GM18505 (cell line): ENCODE measurements around the gene BPI.

ENCODE experiments used
- ATAC-seq: cut with Tn5 transposase; IDR thresholded peaks from one replicate; pipeline ENCODE4 v1.9.1; 2021; ENCODE audit not compliant: unreplicated experiment
- POLR2A ChIP-seq: IDR thresholded peaks from 4 replicates; pipeline ENCODE4 v1.6.1; 2011; ENCODE audit warnings: borderline replicate concordance; ENCODE audit not compliant: insufficient read depth, insufficient read length; ENCODE audit errors: extremely low read depth

BPI gene

GRCh38 chr20:38286586-38287531 lies 17.1 kb upstream of the BPI start:
- no peak for ATAC-seq
- TF ChIP-seq POLR2A: no peak

- no peak for ATAC-seq
- TF ChIP-seq POLR2A: no peak
Measured at GRCh38 chr20:38290829-38291814, 12.8 kb upstream of the BPI start.

- ATAC-seq: no peak
Measured at GRCh38 chr20:38291966-38292365, 12.0 kb upstream of the BPI start.

GRCh38 chr20:38293491-38294065 lies 10.4 kb upstream of the BPI start:
- TF ChIP-seq POLR2A: no peak
- ATAC-seq: no peak

More at GRCh38 chr20:38291966-38292365, 12.0 kb upstream of the BPI start:
- TF ChIP-seq POLR2A: no peak

GRCh38 chr20:38294076-38294591 lies 9.8 kb upstream of the BPI start:
- no peak for ATAC-seq
- no peak for TF ChIP-seq POLR2A

- ATAC-seq: no peak
- TF ChIP-seq POLR2A: no peak
Measured at GRCh38 chr20:38295811-38296210, 8.1 kb upstream of the BPI start.

GRCh38 chr20:38296433-38296832 lies 7.5 kb upstream of the BPI start:
- no peak for ATAC-seq
- TF ChIP-seq POLR2A: no peak

GRCh38 chr20:38297916-38298674 lies 5.9 kb upstream of the BPI start:
- TF ChIP-seq POLR2A: no peak
- ATAC-seq: no peak

- TF ChIP-seq POLR2A: no peak
- no peak for ATAC-seq
Measured at GRCh38 chr20:38298768-38299288, 5.1 kb upstream of the BPI start.

GRCh38 chr20:38299963-38300362 lies 4.0 kb upstream of the BPI start:
- TF ChIP-seq POLR2A: no peak
- ATAC-seq: no peak

GRCh38 chr20:38300438-38300837 lies 3.5 kb upstream of the BPI start:
- no peak for ATAC-seq

GRCh38 chr20:38301309-38301708 lies 2.6 kb upstream of the BPI start:
- no peak for TF ChIP-seq POLR2A
- no peak for ATAC-seq

More at GRCh38 chr20:38300438-38300837, 3.5 kb upstream of the BPI start:
- no peak for TF ChIP-seq POLR2A
